NB4 (cell line): ENCODE measurements around the gene POLR2C.
"Not testable (repeated sequence)": the region's sequence is repeated elsewhere in the genome, so short reads cannot be mapped to it uniquely, and the experiment has no call there.

ENCODE experiments used
- DNase-seq: peaks from one replicate; pipeline ENCODE4 v3.0.0; 2010; ENCODE audit warnings: low read depth
- H3K4me3 ChIP-seq: one replicate; pipeline ENCODE4 v1.5.1; 2011; ENCODE audit warnings: mild to moderate bottlenecking, low read depth, low read length, moderate library complexity
- MYC ChIP-seq: IDR thresholded peaks from 2 replicates; pipeline ENCODE4 v1.6.1; 2011; ENCODE audit warnings: low read depth, low read length
- POLR2A ChIP-seq: IDR thresholded peaks from 2 replicates; pipeline ENCODE4 v1.6.1; 2011; ENCODE audit warnings: mild to moderate bottlenecking; ENCODE audit not compliant: insufficient read length; ENCODE audit errors: extremely low read depth
- TF ChIP-seq, protein P1 (sequence below): IDR thresholded peaks from one replicate; pipeline ENCODE4 v1.5.1; 2012; ENCODE audit warnings: low read depth, low read length
- TF ChIP-seq, protein P2 (sequence below): IDR thresholded peaks from 2 replicates; pipeline ENCODE4 v1.6.1; 2011; ENCODE audit warnings: low read depth, low read length

Gene POLR2C

DNA sequence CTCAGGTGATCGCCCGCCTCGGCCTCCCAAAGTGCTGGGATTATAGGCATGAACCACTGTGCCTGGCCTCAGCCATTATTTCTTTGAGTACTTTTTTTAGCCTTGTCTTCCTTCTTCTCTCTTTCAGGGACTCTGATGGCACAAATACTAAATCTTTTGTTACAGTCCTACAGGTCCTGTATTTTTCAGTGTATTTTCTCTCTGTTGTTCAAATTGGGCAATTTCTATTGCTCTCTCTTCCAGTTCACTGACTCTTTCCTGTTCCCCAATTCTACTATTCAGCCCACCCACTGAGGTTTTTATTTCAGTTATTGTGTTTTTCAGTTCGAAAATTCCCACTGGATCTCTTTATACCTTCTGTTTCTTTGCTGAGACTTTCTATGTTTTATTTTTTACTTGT lies 31.3 kb downstream of the POLR2C start:
- TF ChIP-seq MYC (no peak), POLR2A (no peak)
- TF ChIP-seq, protein P1, sequence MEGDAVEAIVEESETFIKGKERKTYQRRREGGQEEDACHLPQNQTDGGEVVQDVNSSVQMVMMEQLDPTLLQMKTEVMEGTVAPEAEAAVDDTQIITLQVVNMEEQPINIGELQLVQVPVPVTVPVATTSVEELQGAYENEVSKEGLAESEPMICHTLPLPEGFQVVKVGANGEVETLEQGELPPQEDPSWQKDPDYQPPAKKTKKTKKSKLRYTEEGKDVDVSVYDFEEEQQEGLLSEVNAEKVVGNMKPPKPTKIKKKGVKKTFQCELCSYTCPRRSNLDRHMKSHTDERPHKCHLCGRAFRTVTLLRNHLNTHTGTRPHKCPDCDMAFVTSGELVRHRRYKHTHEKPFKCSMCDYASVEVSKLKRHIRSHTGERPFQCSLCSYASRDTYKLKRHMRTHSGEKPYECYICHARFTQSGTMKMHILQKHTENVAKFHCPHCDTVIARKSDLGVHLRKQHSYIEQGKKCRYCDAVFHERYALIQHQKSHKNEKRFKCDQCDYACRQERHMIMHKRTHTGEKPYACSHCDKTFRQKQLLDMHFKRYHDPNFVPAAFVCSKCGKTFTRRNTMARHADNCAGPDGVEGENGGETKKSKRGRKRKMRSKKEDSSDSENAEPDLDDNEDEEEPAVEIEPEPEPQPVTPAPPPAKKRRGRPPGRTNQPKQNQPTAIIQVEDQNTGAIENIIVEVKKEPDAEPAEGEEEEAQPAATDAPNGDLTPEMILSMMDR: no peak
- TF ChIP-seq, protein P2, sequence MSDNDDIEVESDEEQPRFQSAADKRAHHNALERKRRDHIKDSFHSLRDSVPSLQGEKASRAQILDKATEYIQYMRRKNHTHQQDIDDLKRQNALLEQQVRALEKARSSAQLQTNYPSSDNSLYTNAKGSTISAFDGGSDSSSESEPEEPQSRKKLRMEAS: no peak
- H3K4me3 ChIP-seq: no peak overlapping the region
- no peak for DNase-seq

DNA sequence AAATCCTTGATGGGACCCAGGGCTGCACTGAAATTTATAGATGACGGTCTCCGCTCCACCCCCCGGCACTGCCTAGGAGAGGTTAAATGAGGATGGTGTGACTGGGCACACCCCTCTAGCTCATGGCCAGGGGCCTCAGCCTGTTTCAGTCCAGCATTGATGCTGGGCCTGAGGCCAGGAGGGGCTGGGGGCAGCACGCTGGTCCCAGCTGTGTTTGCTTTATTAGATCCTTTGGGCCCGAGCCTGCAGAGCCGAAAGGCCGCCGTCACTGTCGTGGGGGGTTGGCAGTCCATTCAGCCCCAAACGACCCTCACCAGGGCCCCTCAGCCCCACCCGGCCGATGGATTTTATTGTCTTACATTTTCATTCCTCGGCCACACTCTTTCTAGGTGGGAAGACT lies 34.6 kb downstream of the POLR2C start:
- TF ChIP-seq MYC (no peak), POLR2A (no peak)
- TF ChIP-seq, protein P1: no peak
- TF ChIP-seq, protein P2: no peak
- no peak overlapping the region for H3K4me3 ChIP-seq
- DNase-seq: no peak

DNA sequence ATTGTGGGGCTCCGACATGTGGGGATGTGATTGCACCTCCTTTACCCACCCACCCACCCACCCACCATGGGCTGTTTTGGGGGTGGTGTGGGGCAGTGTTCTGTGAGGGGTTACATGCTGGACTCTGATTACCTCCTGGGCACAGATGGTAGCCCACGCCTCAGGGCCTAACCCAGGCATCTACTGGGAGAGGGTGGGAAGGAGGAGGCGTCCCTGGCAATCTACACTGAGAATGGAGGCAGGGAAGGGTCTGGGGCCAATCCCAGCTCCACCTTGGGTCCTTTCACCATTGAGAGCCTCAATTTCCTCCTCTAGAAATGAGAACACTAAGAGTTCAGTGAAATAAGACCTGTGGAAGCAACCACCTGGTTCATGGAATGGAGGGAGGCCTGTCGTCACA lies 35.6 kb downstream of the POLR2C start:
- TF ChIP-seq, protein P1: no peak
- TF ChIP-seq, protein P2: no peak
- no peak for TF ChIP-seq POLR2A
- no peak for DNase-seq
- no peak overlapping the region for H3K4me3 ChIP-seq

DNA sequence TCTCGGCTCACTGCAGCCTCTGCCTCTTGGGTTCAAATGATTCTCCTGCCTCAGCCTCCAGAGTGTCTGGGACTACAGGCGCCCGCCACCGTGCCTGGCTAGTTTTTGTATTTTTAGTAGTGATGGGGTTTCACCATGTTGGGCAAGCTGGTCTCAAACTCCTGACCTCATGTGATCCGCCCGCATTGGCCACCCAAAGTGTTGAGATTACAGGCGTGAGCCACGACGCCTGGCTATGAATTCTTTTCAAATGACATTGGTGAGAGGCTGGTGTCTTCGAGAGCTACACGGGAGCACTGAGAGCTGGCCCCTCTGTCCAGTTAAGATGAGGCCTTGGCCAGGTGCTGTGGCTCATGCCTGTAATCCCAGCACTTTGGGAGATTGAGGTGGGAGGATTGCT lies 37.5 kb downstream of the POLR2C start:
- H3K4me3 ChIP-seq, DNase-seq: not testable (repeated sequence)

DNA sequence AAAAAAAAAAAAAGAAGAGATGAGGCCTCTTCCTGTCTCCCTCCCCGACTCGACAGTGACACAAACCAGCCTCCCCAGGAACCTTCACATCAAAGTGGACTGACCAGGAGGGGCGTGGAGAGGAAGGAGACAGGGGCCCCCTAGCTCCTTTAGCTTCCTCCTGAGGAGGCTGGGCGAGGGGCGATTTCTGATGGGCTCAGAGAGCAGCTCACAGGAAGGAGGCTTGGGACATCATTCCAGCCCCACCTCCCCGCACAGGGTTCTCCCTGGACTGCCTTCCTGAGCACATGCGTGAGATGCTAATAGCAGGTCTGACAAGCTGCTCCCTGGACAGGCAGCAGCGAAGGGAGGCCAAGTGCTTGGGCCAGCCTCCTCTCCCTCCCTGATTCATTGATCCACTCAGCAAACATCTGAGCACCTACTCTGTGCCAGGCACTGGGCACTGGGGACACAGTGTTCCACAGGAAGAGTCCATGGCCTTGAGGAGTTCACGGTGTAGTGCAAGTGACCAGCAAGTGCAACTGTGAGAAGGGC lies 38.2 kb downstream of the POLR2C start:
- DNase-seq: peak; percentile 27
- TF ChIP-seq MYC (no peak), POLR2A (no peak)
- TF ChIP-seq, protein P2: no peak
- TF ChIP-seq, protein P1: no peak
- H3K4me3 ChIP-seq: no peak overlapping the region

DNA sequence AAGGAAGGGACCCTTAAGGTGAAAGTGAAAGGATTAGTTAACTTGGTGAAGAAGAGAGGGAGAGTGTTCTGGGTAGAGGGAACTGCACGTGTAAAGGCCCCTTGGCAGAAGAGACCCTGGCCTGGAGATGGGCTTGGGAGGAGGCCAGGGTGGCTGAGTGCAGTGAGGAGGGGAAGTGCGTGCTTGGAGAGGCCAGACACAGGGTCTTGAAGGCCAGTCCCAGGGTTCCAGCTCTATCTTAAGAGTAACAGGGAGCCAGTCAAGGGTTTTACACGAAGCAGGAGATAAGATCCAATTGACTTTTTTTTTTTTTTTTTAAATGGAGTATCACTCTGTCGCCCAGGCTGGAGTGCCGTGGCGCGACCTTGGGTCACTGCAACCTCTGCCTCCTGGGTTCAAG lies 39.0 kb downstream of the POLR2C start:
- H3K4me3 ChIP-seq: no peak overlapping the region
- DNase-seq: no peak
- TF ChIP-seq POLR2A (no peak), MYC (no peak)
- TF ChIP-seq, protein P2: no peak
- TF ChIP-seq, protein P1: no peak
